HG03342 (cell line): ENCODE measurements around the gene PARN.
"Not testable (repeated sequence)": the region's sequence is repeated elsewhere in the genome, so short reads cannot be mapped to it uniquely, and the experiment has no call there.

ENCODE experiments used
- ATAC-seq: cut with Tn5 transposase; IDR thresholded peaks from one replicate; pipeline ENCODE4 v1.9.1; 2021; ENCODE audit warnings: mild to moderate bottlenecking, moderate library complexity; ENCODE audit not compliant: unreplicated experiment

Gene PARN

GRCh38 chr16:14574698-14575415 lies 55.2 kb downstream of the PARN start:
- not testable (repeated sequence) for ATAC-seq

DNA sequence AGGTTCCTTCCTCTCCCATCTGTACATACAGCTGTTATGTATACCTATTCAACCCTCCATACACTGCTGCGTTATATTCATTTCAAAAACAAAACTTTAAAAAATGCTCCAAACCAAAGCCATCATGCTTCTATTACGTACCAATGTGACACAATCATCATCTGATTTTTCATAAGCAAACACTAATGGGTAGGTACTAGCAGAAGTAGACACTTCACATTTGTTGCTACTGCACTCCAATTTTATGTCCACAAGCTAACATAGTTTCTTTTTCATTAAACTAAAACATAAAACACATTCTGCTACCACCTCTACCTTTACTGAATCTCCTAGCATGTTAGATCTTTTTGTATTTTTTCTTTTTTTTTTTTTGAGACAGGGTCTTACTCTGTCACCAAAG lies 57.5 kb downstream of the PARN start:
- ATAC-seq, result no peak

GRCh38 chr16:14569213-14569612 lies 60.8 kb downstream of the PARN start:
- no peak for ATAC-seq

- no peak for ATAC-seq
Observed at GRCh38 chr16:14566599-14566998, 63.5 kb downstream of the PARN start.

- ATAC-seq, result no peak
Observed at GRCh38 chr16:14565688-14566025, 64.4 kb downstream of the PARN start.

DNA sequence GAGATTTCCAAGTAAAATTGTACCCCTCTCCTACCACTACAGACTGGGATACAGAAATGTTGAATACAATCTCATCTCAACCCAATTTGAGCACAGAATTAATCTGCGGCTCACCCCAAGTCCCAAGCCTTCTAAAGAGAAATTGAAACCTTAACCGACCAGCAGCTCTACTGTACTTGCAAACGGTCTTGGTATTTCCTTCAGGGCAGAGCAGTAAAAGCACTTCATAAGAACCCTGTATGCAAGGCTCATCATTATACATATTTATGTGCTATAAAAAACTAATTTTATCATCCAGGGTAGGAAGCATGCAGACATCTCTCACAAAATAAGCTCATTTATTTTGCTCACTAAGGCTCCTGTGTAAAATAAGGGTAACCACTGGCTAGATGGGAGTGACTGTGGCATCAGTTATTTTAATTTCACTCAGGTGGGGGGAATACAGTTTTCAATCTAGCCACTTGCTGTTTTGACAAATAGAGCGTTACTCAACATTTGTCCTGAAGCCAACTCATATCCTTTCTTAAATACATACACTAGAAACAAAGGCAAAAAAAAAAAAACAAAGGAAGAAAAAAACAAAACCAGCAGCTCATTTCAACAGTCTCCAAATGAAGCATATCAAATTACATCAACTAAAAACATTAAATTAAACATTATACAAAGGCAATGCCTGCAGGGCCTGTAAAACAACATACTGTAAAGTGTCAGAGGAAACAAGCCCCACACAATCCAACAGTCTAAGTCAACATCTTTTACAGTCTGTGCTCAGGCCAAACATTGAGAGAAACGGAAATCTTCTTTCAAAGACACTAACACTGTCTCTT lies 65.0 kb downstream of the PARN start:
- ATAC-seq, result no peak

DNA sequence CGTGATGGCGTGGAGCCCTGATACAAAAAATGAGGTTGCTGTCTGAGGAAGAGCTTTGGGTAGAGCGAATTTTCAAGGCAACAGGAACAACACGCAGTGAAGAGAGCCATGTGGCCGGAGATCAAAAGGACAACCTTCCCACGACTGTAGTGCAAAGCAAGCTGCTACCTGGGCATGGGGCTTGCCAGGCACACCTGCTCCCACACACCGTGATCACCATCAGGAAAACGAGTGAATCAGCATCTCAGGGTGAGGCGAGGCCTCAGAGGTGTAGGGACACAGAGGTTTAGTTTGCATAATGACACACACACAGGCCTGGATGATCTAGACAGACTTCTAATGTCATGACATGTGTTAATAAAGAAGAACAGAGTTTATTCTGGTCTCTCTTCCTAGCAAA lies 65.7 kb downstream of the PARN start:
- no peak for ATAC-seq

GRCh38 chr16:14562691-14563491 lies 67.2 kb downstream of the PARN start:
- ATAC-seq, result no peak

- no peak for ATAC-seq
Observed at GRCh38 chr16:14560523-14560922, 69.5 kb downstream of the PARN start.

GRCh38 chr16:14559809-14560241 lies 70.2 kb downstream of the PARN start:
- no peak for ATAC-seq

DNA sequence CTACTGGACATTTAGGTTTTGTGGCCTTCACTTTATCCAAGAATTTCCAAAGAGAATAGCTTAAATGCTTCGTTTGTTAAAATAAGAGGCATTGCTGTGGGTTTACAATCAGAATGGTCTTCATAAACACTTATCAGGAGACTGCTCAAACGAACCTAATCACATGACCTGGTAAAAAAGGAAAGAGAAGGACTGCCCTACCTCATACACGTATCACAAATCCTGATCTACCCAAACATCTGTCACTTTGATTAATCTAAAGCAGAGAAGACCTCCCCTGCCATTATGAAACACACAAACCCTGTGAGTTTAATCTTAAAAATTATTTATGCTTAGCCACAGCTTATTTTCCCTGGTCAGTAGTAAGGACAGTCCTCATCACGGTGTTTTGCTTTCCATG lies 76.6 kb downstream of the PARN start:
- no peak for ATAC-seq

DNA sequence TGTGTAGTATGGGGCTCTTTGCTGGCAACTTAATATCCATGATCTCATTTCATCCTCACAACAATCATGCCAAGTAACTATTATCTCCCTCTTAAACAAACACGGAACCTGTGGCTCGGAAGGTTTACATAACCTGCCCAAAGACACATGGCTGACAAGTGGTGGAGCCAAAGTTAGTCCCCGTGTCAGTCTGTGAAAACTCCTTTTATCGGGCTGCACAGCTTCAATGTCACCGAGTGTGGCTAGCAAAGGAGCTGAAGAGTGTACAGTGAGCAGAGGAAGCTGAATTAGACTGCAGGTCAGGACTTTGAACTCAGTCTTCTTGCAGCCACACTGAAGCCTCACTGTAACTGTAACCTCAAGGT lies 80.3 kb downstream of the PARN start:
- ATAC-seq, result no peak

DNA sequence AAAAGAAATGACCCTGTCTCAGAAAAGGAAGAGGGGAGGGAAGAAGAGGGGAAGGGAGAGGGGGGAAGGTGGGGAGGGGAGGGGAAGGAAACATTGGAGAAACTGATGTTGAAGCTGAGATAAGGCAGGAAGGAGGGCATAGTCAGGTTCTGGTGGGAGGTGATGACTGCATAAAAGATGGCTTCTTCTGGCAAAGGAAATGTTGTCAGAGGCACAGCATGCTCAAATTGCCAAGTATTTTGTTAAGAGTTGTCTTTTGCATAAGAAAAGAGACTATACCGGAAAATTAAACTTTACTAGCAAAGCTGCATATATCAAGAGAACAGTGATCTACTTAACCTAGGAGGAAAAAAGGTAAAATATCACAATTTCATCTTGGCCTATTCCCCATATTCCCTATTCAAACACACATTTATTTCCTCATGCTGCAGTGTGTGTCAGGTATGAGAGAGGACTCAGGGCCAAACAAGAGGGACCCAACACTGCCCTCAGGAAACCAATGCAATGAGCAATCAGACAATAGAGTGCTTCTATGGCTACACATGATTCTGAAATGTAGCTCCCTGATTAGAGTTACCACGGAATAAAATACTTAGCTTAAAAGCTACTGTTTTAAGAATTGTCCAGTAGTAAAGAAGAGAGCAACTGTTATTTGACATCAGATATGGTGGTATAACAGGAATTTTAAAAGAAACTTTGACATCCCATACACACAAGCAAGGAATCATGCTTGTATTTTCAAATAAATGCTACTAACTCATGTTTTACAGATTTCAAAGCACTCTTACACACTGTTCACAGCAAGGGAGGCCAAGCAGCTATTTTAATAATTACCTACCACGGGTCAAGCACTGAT lies 80.9 kb downstream of the PARN start:
- ATAC-seq, result no peak

- no peak for ATAC-seq
Observed at GRCh38 chr16:14545346-14545884, 84.6 kb downstream of the PARN start.

DNA sequence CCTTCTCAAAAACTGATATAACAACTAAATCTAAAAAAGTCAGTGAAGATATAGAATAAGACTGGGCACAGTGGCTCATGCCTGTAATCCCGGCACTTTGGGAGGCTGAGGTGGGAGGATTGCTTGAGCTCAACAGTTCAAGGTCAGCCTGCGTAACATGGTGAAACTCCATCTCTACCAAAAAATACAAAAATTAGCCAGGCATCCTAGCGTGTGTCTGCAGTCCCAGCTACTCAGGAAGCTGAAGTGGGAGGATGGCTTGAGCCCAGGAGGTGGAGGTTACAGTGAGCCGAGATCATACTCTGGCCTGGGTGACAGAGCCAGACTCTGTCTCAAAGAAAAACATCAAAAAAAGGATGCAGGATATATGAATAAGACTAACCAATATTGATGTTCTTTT lies 85.2 kb downstream of the PARN start:
- not testable (repeated sequence) for ATAC-seq

- ATAC-seq, result no peak
Observed at GRCh38 chr16:14539631-14540030, 90.4 kb downstream of the PARN start.

- ATAC-seq, result no peak
Observed at GRCh38 chr16:14539156-14539555, 90.9 kb downstream of the PARN start.

GRCh38 chr16:14538604-14539003 lies 91.5 kb downstream of the PARN start:
- no peak for ATAC-seq

DNA sequence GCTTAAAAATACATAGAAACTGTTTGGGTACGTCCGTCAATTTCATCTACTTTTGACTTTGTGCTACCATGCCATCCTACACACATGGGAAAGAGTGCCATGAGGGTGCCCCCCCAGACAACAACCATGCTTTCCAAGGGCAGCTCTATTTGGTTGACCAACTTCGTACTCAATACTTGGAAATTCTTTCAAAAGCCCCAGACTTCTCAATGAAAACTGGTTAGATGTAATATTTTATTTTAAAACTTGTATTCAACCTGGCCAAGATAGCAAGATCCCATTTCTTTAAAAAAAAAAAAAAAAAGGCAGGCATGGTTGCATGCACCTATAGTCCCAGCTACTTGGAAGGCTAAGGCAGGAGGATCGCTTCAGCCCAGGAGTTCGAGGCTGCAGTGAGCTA lies 98.4 kb downstream of the PARN start:
- ATAC-seq, result no peak

DNA sequence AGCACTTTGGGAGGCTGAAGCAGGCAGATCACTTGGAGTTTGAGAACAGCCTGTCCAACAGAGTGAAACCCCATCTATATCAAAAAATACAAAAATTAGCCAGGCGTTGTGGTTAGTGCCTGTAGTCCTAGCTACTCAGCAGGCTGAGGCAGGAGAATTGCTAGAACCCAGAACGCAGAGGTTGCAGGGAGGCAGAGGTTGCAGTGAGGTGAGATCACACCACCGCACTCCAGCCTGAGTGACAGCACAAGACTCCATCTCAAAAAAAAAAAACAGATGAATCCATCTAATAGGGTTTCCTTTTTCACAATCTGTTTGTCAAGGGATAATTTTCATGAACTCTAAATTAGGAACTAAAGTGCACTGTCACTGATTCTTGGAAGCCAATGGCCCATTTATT lies 99.0 kb downstream of the PARN start:
- ATAC-seq, result no peak

- no peak for ATAC-seq
Observed at GRCh38 chr16:14530046-14530445, 100.0 kb downstream of the PARN start.
